ENCODE measurements around the gene RASIP1.

RASIP1 gene

GRCh38 chr19:48746738-48747575, 6.5 kb upstream of the RASIP1 start, which contains the start of gene IZUMO1:
IZUMO1 (minus strand) TSS chr19:48746909; CDS start chr19:48745859, 1,050 bp downstream.
- Mint-ChIP-seq H3K27me3 (peaks cover 20% of the 10 kb centered on the region), H3K27ac (no peak within 1 kb of the TSS), H3K36me3 (ENCODE audit: low read depth) (no peaks in the 10 kb centered on the region), H3K4me1 (peaks cover 8% of the 10 kb centered on the region), H3K9me3 (no peaks in the 10 kb centered on the region), H3K4me3 (peak within 1 kb of the TSS; percentile 14)
- DNase-seq (peak; percentile 57), ATAC-seq (peak; percentile 68)

DNA sequence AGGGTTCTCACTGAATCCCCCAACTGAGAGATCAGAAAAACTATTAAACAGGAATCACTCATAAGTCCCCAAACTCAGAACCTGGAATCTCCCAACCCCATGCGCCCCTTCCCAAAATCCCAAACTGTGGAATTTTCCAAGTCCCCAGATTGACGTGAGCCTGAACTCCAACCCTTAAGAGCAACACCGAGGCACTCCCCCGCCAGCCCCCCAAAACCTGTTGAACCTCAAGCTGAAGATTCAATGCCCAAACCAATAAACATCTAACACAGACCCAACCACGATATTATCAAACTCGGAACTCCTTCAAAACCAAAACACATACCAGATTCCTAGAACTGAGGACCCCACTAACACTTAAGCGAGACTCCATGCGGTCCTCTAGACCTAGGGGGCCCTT, 5.7 kb upstream of the RASIP1 start:
- Mint-ChIP-seq H3K4me1 (peaks cover 11% of the 10 kb centered on the region), H3K9me3 (no peaks in the 10 kb centered on the region), H3K27ac (no peak overlapping the region), H3K4me3 (no peak overlapping the region), H3K36me3 (ENCODE audit: low read depth) (no peaks in the 10 kb centered on the region), H3K27me3 (peaks cover 19% of the 10 kb centered on the region)
- ATAC-seq, result no peak
- no peak for DNase-seq

- H3K4me3 Mint-ChIP-seq, result no peak overlapping the region
- peaks cover 23% of the 10 kb centered on the region for H3K27me3 Mint-ChIP-seq
Measured at GRCh38 chr19:48745208-48745995, 5.0 kb upstream of the RASIP1 start.

GRCh38 chr19:48742096-48742495, 1.7 kb upstream of the RASIP1 start:
- H3K27ac Mint-ChIP-seq, result no peak overlapping the region
- H3K4me1 Mint-ChIP-seq, result peaks cover 18% of the 10 kb centered on the region
- no peaks in the 10 kb centered on the region for H3K9me3 Mint-ChIP-seq
- ATAC-seq, result no peak
- no peaks in the 10 kb centered on the region for H3K36me3 Mint-ChIP-seq (ENCODE audit: low read depth)
- H3K27me3 Mint-ChIP-seq, result peaks cover 26% of the 10 kb centered on the region
- no peak for DNase-seq
- H3K4me3 Mint-ChIP-seq, result no peak overlapping the region

More at GRCh38 chr19:48745208-48745995, 5.0 kb upstream of the RASIP1 start:
- H3K4me1 Mint-ChIP-seq, result peaks cover 14% of the 10 kb centered on the region
- peak; percentile 59 for DNase-seq
- H3K27ac Mint-ChIP-seq, result no peak overlapping the region
- ATAC-seq, result peak; percentile 78
- no peaks in the 10 kb centered on the region for H3K36me3 Mint-ChIP-seq (ENCODE audit: low read depth)
- no peaks in the 10 kb centered on the region for H3K9me3 Mint-ChIP-seq

DNA sequence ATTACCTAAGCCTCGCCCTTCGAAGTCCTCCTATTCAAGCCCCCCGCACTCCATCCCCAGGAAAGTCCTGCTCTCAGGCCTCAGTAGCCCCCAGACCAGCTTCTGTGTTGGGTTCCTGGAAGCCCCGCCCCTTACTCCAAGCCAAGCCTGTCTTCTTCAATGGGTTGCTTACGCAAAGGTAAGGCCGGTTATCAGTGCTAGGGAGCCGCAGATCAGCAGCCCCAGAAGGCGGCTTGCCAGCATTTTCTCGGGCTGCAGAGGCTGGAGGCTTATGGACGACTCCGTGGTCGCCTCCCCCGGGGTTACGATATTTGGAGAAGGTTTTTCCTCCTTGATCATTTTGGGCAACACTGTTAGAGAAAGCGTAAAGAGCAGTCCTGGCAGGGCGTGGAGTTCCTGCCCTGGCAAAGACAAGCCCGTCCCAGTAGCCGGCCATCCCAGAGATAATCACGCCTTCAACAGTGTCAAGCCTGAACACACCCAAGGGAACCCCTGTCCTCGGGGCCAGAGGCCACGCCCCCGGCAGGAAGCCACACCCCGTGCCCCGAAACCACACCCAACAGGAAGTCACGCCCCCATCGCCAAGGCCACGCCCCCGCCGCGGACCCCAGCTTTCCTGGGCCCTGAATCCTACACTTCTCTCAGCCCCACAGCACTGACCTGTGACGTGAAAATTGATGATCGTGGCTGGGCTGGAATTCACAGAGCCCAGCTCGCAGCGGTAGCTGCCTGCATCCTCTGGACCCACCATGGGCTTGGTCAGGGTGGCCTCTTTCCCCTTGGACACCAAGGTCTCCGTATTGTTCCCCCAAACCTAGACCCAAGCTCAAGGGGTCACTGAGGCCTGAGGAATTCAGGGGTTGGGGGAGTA, 954 bp upstream of the RASIP1 start:
- Mint-ChIP-seq H3K27me3 (peaks cover 26% of the 10 kb centered on the region), H3K27ac (no peak overlapping the region), H3K4me3 (no peak overlapping the region), H3K36me3 (ENCODE audit: low read depth) (no peaks in the 10 kb centered on the region), H3K4me1 (peaks cover 18% of the 10 kb centered on the region), H3K9me3 (no peaks in the 10 kb centered on the region)
- ATAC-seq (no peak), DNase-seq (peak; percentile 59)

DNA sequence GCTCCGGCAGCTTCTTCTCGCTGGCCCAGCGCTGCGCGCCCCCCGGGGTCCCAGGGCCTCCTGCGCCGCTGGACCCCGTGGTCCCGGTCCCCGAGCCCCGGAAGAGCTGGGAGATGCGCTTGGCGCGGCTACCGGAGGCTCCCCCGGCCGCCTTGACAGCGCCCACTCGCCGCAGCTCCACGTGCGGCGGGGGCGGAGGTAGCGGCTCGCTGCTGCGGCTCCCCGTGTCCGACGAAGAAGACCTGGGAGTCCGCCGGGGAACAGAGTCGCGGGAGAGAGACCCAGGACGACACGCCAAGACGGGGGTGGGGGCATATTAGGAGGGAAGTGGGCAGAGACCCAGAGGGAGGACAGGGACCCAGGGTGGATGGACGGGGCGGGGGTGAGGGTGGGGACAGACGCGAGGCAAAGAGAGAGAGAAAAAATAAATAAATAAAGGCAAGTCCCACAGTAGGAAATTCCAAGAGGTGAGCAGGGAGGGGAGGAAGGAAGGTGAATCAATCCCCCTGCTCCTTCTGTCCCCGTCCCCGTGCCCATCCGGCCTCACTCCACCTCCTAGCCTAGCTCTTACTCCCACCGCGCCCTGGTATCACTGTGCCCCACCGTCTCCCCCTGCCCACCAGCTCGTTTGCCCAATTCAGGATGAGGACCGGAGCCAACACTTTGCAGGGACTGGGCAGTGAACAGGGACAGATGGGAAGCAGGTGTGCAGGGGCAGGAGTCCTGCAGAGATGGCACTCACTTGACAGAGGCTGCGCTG, 826 bp downstream of the RASIP1 start:
- H3K27me3 Mint-ChIP-seq, result peaks cover 16% of the 10 kb centered on the region
- no peak for ATAC-seq
- no peak for DNase-seq
- no peak overlapping the region for H3K4me3 Mint-ChIP-seq
- H3K36me3 Mint-ChIP-seq (ENCODE audit: low read depth), result no peaks in the 10 kb centered on the region
- peaks cover 15% of the 10 kb centered on the region for H3K4me1 Mint-ChIP-seq
- H3K9me3 Mint-ChIP-seq, result no peaks in the 10 kb centered on the region
- no peak overlapping the region for H3K27ac Mint-ChIP-seq

- H3K4me3 Mint-ChIP-seq, result peak overlapping the region; percentile 36
- H3K4me1 Mint-ChIP-seq, result peaks cover 15% of the 10 kb centered on the region
- peaks cover 13% of the 10 kb centered on the region for H3K27me3 Mint-ChIP-seq
- DNase-seq, result peak; percentile 96
- no peak overlapping the region for H3K27ac Mint-ChIP-seq
- no peaks in the 10 kb centered on the region for H3K36me3 Mint-ChIP-seq (ENCODE audit: low read depth)
- ATAC-seq, result peak; percentile 93
- H3K9me3 Mint-ChIP-seq, result no peaks in the 10 kb centered on the region
Measured at GRCh38 chr19:48738557-48739403, 1.6 kb downstream of the RASIP1 start.

- H3K27me3 Mint-ChIP-seq, result peaks cover 13% of the 10 kb centered on the region
- no peaks in the 10 kb centered on the region for H3K36me3 Mint-ChIP-seq (ENCODE audit: low read depth)
- peaks cover 15% of the 10 kb centered on the region for H3K4me1 Mint-ChIP-seq
- no peak for DNase-seq
- ATAC-seq, result no peak
- H3K4me3 Mint-ChIP-seq, result no peak overlapping the region
- H3K27ac Mint-ChIP-seq, result no peak overlapping the region
- H3K9me3 Mint-ChIP-seq, result no peaks in the 10 kb centered on the region
Measured at GRCh38 chr19:48737360-48737998, 2.9 kb downstream of the RASIP1 start.

- Mint-ChIP-seq H3K27ac (no peak overlapping the region), H3K4me1 (peaks cover 6% of the 10 kb centered on the region), H3K27me3 (peaks cover 4% of the 10 kb centered on the region), H3K36me3 (ENCODE audit: low read depth) (no peaks in the 10 kb centered on the region), H3K4me3 (no peak overlapping the region), H3K9me3 (no peaks in the 10 kb centered on the region)
- DNase-seq (no peak), ATAC-seq (no peak)
Measured at GRCh38 chr19:48735031-48735615, 5.3 kb downstream of the RASIP1 start.

DNA sequence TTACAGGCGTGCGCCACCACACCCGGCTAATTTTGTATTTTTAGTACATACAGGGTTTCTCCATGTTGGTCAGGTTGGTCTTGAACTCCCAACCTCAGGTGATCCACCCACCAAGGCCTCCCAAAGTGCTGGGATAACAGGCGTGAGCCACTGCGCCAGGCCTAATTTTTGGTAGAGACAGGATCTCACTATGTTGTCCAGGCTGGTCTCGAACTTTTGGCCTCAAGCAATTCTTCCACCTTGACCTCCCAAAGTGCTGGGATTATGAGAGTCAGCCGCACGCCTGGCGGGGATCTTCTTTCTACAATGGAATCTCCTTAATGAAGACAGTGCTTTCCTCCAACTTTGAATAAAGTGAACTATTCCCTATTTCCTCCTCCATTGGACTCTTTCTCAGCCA, 5.8 kb downstream of the RASIP1 start:
- Mint-ChIP-seq H3K27ac (no peak overlapping the region), H3K9me3 (no peaks in the 10 kb centered on the region), H3K4me1 (peaks cover 4% of the 10 kb centered on the region), H3K4me3 (no peak overlapping the region), H3K27me3 (no peaks in the 10 kb centered on the region), H3K36me3 (ENCODE audit: low read depth) (no peaks in the 10 kb centered on the region)
- no peak for ATAC-seq
- DNase-seq, result no peak

GRCh38 chr19:48731452-48731851, 9.0 kb downstream of the RASIP1 start:
- H3K9me3 Mint-ChIP-seq, result peaks cover 3% of the 10 kb centered on the region
- DNase-seq (no peak), ATAC-seq (no peak)
- no peak overlapping the region for H3K27ac Mint-ChIP-seq
- peaks cover 5% of the 10 kb centered on the region for H3K4me1 Mint-ChIP-seq
- no peaks in the 10 kb centered on the region for H3K27me3 Mint-ChIP-seq
- H3K36me3 Mint-ChIP-seq (ENCODE audit: low read depth), result peaks cover 2% of the 10 kb centered on the region
- no peak overlapping the region for H3K4me3 Mint-ChIP-seq

GRCh38 chr19:48728911-48729664, 11.3 kb downstream of the RASIP1 start:
- Mint-ChIP-seq H3K4me3 (no peak overlapping the region), H3K4me1 (peaks cover 17% of the 10 kb centered on the region), H3K27me3 (no peaks in the 10 kb centered on the region), H3K9me3 (peaks cover 16% of the 10 kb centered on the region), H3K27ac (no peak overlapping the region), H3K36me3 (ENCODE audit: low read depth) (peaks cover 11% of the 10 kb centered on the region)
- ATAC-seq, result no peak
- no peak for DNase-seq

Measured in activated naive CD8-positive, alpha-beta T cell treated with anti-CD3 and anti-CD28 coated beads, Interleukin-2, amount 50 U/mL, for 24 hours (primary cell).